Smooth muscle cell (in vitro differentiated cells): ENCODE measurements around the gene ITGA8. TPM values are rescaled to one million over a fixed set of nuclear protein-coding genes. Genes with fewer than 3 reads are reported as not detected.

ENCODE experiments used
- DNase-seq: peaks from one replicate; lab custom pipeline; 2025; ENCODE audit not compliant: unreplicated experiment; lab: John Stamatoyannopoulos, UW
- H2AFZ ChIP-seq: fragments of 200-600 bp; sonication (generic); 2 replicates; pipeline ENCODE4 v1.6.0; 2016; ENCODE audit warnings: antibody characterized with exemption, low read depth, mild to moderate bottlenecking
- H3F3A ChIP-seq: fragments of 200-600 bp; sonication (generic); 2 replicates; pipeline ENCODE4 v1.6.0; 2017; ENCODE audit warnings: antibody characterized with exemption, low read depth
- H3K27ac ChIP-seq: fragments of 200-600 bp; sonication (generic); 2 replicates; pipeline ENCODE4 v1.5.1; 2016; ENCODE audit warnings: low read depth, mild to moderate bottlenecking
- H3K27me3 ChIP-seq: fragments of 200-600 bp; sonication (generic); 2 replicates; pipeline ENCODE4 v1.6.1; 2016; ENCODE audit warnings: low read depth, mild to moderate bottlenecking
- H3K36me3 ChIP-seq: fragments of 200-600 bp; sonication (generic); 2 replicates; pipeline ENCODE4 v1.5.1; 2016; ENCODE audit warnings: low read depth
- H3K4me1 ChIP-seq: fragments of 200-600 bp; sonication (generic); 2 replicates; pipeline ENCODE4 v1.5.1; 2016; ENCODE audit warnings: low read depth
- H3K4me2 ChIP-seq: fragments of 200-600 bp; sonication (generic); 2 replicates; pipeline ENCODE4 v1.6.0; 2016; ENCODE audit warnings: mild to moderate bottlenecking
- H3K4me3 ChIP-seq: fragments of 200-600 bp; sonication (generic); 2 replicates; pipeline ENCODE4 v1.5.1; 2016; ENCODE audit warnings: mild to moderate bottlenecking
- H3K79me2 ChIP-seq: fragments of 200-600 bp; sonication (generic); 2 replicates; pipeline ENCODE4 v1.6.0; 2016; ENCODE audit warnings: low read depth, mild to moderate bottlenecking
- H3K9ac ChIP-seq: fragments of 200-600 bp; sonication (generic); 2 replicates; pipeline ENCODE4 v1.6.0; 2016; ENCODE audit warnings: low read depth
- H3K9me3 ChIP-seq: fragments of 200-600 bp; sonication (generic); replicated peaks from 2 replicates; pipeline ENCODE4 v1.5.1; 2016; ENCODE audit warnings: low read depth
- H4K20me1 ChIP-seq: fragments of 200-600 bp; sonication (generic); 2 replicates; pipeline ENCODE4 v1.6.0; 2016; ENCODE audit warnings: low read depth
- WGBS: methylation state at CpG from one replicate; pipeline ENCODE4 v1.1.7; 2016; ENCODE audit warnings: low lambda C conversion rate; 5-methylcytosine and 5-hydroxymethylcytosine counted together
- polyA plus RNA-seq: library from polyadenylated mRNA; unstranded; fragments of >200 nt; fragmentation: Nextera tagmentation; extraction: Ambion mirVana; gene quantifications from 2 replicates; pipeline ENCODE4 v1.2.1, GENCODE V29; 2016
- total RNA-seq: library from RNA; depleted of rRNA; stranded (reverse); fragments of >200 nt; gene quantifications from 2 replicates; pipeline ENCODE4 v1.2.3, GENCODE V29; 2014
- TF ChIP-seq, protein P1 (sequence below): fragments of 200-600 bp; sonication (generic); IDR thresholded peaks from 2 replicates; pipeline ENCODE4 v1.5.1; 2017; ENCODE audit warnings: borderline replicate concordance, mild to moderate bottlenecking, antibody characterized with exemption; ENCODE audit not compliant: insufficient read depth, poor library complexity, severe bottlenecking

Gene ITGA8
- total and polyA plus RNA-seq, 2 experiments from 2014 or later: 0.02 to 0.36 TPM

DNA sequence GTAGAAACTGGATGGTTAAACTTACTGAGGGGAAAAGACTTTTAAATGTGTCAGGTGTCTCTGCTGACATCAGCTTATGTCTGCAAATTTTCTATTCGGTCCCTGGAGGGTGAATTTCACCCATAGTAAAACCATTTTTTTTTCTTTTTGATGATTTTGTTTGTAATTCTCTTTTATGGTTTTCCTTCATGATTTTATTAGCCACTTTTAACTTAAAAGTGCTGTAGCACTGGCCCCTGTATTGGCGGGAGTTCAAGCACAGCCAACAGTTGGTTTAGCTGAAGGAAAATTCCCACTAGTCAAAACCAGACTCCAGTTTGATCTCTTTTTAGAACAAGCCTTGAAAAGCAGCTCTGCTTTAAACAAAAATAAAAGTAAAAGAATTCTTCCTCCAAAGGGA, 5.0 kb upstream of the ITGA8 start:
- Histone ChIP-seq H3K4me2 (no peak overlapping the region), H3K27me3 (peaks cover 22% of the 10 kb centered on the region), H3K4me1 (no peaks in the 10 kb centered on the region), H3K9me3 (no peaks in the 10 kb centered on the region), H3K36me3 (no peaks in the 10 kb centered on the region), H4K20me1 (no peaks in the 10 kb centered on the region), H3K79me2 (no peaks in the 10 kb centered on the region), H3K4me3 (no peak overlapping the region), H3F3A (no peaks in the 10 kb centered on the region), H3K27ac (no peak overlapping the region), H2AFZ (no peak overlapping the region), H3K9ac (no peak overlapping the region)
- DNase-seq: no peak
- TF ChIP-seq, protein P1, sequence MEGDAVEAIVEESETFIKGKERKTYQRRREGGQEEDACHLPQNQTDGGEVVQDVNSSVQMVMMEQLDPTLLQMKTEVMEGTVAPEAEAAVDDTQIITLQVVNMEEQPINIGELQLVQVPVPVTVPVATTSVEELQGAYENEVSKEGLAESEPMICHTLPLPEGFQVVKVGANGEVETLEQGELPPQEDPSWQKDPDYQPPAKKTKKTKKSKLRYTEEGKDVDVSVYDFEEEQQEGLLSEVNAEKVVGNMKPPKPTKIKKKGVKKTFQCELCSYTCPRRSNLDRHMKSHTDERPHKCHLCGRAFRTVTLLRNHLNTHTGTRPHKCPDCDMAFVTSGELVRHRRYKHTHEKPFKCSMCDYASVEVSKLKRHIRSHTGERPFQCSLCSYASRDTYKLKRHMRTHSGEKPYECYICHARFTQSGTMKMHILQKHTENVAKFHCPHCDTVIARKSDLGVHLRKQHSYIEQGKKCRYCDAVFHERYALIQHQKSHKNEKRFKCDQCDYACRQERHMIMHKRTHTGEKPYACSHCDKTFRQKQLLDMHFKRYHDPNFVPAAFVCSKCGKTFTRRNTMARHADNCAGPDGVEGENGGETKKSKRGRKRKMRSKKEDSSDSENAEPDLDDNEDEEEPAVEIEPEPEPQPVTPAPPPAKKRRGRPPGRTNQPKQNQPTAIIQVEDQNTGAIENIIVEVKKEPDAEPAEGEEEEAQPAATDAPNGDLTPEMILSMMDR: no peak
- WGBS: 88% methylated on average over 2 of the region's 2 CpGs

DNA sequence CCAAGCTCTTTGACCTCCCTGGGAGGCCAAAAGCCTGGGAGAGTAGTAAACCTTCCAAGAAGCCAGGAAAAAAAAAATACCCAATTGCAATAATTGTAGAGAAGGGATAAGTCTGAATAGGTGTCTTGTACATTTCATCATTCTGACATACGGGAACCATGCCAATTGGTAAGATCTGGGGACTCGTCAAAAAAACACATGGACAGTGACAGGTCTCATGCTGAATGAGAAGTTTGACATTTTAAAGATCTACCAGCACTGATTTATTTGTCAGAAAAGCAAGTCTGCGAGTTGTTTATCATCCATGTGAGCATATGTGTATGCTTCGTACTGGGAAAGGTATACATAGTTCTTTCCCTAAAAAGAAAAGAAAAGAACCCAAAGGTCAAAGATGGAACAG, 4.1 kb upstream of the ITGA8 start:
- H3K4me3 ChIP-seq: no peak overlapping the region
- H3K27me3 ChIP-seq: peaks cover 31% of the 10 kb centered on the region
- H2AFZ ChIP-seq: no peak overlapping the region
- no peaks in the 10 kb centered on the region for H3K36me3 ChIP-seq
- H3K9ac ChIP-seq: no peak overlapping the region
- no peak overlapping the region for H3K4me2 ChIP-seq
- H3K9me3 ChIP-seq: no peaks in the 10 kb centered on the region
- 90% methylated on average over 4 of the region's 4 CpGs for WGBS
- H3F3A ChIP-seq: no peaks in the 10 kb centered on the region
- H4K20me1 ChIP-seq: no peaks in the 10 kb centered on the region
- no peak overlapping the region for H3K27ac ChIP-seq
- no peaks in the 10 kb centered on the region for H3K79me2 ChIP-seq
- TF ChIP-seq, protein P1: no peak
- no peaks in the 10 kb centered on the region for H3K4me1 ChIP-seq
- no peak for DNase-seq

DNA sequence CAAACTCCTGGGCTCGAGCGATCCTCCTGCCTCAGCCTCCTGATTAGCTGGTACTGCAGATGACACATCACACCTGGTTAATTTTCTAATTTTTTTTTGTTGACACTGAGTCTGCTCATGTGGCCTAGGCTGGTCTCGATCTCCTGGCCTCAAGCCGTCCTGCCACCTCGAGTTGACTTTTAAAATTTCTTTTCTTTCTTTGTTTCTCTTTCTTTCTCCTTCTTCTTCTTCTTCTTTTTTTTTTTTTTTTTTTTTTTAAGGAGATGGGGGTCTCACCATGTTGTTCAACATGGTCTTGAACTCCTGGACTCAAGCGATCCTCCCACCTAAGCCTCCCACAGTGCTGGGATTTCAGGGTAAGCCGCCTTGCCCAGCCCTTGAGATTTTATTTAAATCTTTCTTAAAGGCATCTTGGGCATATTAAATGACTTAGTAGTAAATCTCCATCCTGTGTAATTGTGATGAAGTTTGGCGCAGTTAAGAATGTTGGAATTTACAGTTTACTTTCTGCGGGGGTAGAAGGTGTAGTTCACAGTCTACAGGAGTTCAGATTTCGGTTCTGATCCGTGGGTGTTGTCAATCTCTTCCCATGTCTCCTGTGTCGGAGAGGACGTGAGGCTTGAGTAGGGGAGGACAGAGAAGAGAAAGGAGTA, 1.0 kb upstream of the ITGA8 start:
- Histone ChIP-seq H3K36me3 (no peaks in the 10 kb centered on the region), H3K9ac (no peak overlapping the region), H3K79me2 (no peaks in the 10 kb centered on the region), H3F3A (no peaks in the 10 kb centered on the region), H3K4me1 (no peaks in the 10 kb centered on the region), H3K4me3 (no peak overlapping the region), H2AFZ (no peak overlapping the region), H3K4me2 (no peak overlapping the region), H4K20me1 (no peaks in the 10 kb centered on the region), H3K27me3 (peaks cover 42% of the 10 kb centered on the region), H3K9me3 (no peaks in the 10 kb centered on the region), H3K27ac (no peak overlapping the region)
- WGBS: 93% methylated on average over 13 of the region's 13 CpGs
- no peak for DNase-seq
- TF ChIP-seq, protein P1: no peak
